T-helper 2 cell treated with Interferon-gamma antibody and Interleukin-4, amounts not matched to agents 100 ng/mL and 5 ng/mL, for 36 hours (primary cell): ENCODE measurements around the gene SLC35D2. TPM values are rescaled to one million over a fixed set of nuclear protein-coding genes. Genes with fewer than 3 reads are reported as not detected.
"Not testable (repeated sequence)": the region's sequence is repeated elsewhere in the genome, so short reads cannot be mapped to it uniquely, and the experiment has no call there.

ENCODE experiments used
- intact Hi-C: fragments of 100-400 bp; cut with micrococcal nuclease; formaldehyde crosslinking; loops from one replicate; pipeline ENCODE4 v1.15.1; 2023
- total RNA-seq: library from RNA; stranded (reverse); gene quantifications from 2 replicates; pipeline ENCODE4 v1.2.3, GENCODE V29; 2022

Gene SLC35D2
- total RNA-seq, 1 donor from 2014 or later = 6.8 TPM

DNA sequence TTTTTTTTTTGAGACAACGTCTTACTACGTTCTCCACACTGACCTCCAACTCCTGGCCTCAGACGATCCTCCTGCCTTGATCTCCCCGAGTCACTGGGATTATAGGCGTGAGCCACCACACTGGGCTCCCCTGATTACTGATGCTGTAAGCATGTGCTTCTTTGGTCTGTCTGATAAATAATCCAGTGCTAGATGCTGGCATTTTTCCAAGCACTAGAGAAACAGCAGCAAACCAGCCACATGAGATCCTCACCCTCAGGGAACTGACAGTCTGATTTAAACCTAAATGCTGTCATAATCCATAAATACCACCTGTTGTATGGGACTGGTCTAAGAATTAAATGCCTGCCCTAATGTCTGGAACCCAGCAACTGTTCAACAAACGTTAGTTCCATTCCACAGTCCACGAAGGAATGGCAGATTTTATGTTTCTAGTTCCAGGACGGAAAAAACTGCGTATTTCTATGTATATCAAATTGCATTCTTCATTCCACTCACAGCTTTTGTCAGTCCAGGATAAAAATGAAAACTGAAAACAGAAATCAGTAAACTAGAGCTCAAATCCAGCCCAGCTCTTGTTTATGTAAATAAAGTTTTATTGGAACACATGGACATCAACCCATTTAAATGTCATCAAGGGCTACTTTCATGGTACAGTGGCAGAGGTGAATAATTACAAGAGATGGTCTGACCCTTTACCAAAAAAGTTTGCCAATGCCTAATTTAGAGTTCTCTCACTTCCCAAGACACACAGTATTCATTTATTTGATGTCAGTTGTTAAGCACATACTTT is 20.1 kb downstream of the SLC35D2 start:
- intact Hi-C loops = no loop called here

DNA sequence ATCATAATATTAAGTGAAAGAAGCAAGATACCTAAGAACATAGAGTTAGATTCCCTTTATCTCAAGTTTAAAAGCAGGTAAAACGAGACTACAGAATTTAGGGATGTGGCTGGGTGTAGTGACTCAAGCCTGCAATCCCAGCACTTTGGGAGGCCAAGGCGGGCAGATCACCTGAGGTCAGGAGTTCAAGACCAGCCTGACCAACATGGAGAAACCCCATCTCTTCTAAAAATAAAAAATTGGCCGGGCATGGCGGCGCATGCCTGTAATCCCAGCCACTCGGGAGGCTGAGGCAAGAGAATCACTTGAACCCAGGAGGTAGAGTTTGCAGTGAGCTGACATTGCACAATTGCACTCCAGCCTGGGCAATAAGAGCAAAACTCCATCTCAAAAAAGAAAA is 21.4 kb downstream of the SLC35D2 start:
- intact Hi-C loops = not testable (repeated sequence)

DNA sequence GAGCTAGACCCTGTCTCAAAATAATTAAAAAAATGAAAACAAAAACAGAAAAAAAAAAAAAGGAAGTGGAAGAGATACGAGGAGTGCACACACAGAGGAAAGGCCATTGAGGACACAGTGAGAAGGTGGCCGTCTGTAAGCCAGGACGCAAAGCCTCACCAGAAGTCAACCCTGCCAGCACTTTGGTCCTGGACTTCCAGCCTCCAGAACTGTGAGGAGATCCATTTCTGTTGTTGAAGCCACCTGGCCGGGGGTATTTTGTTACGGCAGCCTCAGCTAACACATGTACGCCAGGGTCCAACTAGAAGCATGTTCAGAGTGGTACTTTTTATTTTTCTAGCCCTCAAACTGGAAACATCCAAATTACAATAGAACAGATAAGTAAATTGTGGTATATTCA is 21.8 kb downstream of the SLC35D2 start:
- intact Hi-C loops = no loop called here

DNA sequence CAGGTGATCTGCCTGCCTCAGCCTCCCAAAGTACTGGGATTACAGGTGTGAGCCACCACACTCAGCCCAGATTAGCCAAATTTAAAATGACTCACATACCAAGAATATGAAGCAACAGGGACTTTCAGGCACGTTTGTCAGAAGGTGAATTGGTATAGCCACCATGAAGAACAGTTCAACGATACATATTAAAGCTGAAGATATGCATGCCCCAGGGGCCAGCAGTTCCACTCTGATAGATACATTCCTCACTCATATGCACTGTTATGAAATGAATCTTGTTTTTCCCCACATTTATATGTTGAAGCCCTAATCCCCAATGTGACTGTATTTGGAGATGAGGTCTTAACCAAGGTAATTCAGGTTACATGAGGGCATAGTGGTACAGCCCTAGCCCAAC is 22.5 kb downstream of the SLC35D2 start:
- intact Hi-C loops = no loop called here

DNA sequence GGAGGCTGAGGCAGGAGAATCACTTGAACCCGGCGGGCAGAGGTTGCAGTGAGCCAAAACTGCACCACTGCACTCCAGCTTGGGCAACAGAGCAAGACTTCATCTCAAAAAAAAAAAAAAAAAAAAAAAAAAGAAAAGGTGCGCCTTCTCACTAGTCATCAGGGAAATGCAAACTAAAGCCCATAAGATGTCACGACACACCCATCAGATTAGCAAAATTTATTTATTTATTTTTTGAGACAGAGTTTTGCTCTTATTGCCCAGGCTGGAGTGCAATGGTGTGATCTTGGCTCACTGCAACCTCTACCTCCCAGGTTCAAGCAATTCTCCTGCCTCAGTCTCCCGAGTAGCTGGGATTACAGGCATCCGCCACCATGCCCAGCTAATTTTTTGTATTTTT is 23.0 kb downstream of the SLC35D2 start:
- intact Hi-C loops = not testable (repeated sequence)

DNA sequence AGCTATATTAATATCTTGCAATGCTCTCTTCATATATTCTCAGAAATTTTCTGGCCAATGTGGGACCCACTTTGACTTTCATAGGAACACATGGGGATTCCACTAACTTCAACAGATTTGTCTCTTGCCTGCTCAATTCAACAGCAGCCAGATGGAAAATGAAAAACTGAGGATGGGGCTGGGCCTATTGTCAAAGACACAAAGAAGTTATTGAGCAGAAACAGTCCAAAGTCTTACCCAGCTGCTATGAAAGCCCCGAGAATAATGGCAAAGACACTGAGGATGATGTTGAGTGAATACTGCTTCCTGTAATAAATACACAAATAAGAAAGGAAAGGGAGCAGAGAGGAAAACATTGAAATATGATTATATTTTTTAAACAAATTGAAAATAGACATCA is 32.6 kb downstream of the SLC35D2 start:
- intact Hi-C loops = no loop called here

DNA sequence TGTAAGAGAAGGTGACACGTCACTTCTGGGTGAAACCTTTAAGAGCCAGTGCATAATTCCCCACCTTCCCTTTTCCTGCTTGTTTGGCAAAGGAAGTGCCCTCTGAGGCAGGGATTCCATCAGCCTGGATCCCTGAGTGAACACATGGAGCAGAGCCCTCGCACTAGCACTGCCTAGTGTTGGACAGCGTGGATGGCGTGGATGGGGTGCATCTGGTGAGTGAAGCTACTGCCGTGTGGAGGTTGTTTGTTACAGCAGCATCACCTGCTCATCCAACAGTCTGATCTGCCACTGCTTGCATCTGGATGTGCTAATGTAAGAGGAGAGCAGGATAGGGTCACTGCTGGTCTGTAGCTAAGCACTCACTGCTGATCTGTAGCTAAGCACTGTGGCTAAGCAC is 35.2 kb downstream of the SLC35D2 start:
- intact Hi-C loops = no loop called here

DNA sequence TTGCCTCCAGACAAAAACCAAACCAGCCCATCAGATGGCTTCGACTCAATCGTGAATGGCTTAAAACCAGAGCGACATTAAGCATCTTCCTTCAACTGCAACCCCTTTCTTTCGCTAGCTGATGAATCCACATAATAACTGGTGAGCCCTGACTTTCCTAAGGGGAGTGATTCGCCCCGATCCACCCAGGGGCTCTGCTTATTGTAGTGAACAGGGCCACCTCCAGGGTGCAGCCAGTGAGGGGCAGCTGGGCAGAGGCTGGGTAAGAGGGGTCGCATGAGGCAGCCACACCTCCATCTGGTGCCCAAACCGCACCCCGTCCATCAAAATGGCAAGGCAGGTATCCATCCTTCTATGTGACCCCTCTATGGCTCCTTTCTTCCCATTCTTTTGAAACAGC is 38.0 kb downstream of the SLC35D2 start:
- intact Hi-C loops = no loop called here

DNA sequence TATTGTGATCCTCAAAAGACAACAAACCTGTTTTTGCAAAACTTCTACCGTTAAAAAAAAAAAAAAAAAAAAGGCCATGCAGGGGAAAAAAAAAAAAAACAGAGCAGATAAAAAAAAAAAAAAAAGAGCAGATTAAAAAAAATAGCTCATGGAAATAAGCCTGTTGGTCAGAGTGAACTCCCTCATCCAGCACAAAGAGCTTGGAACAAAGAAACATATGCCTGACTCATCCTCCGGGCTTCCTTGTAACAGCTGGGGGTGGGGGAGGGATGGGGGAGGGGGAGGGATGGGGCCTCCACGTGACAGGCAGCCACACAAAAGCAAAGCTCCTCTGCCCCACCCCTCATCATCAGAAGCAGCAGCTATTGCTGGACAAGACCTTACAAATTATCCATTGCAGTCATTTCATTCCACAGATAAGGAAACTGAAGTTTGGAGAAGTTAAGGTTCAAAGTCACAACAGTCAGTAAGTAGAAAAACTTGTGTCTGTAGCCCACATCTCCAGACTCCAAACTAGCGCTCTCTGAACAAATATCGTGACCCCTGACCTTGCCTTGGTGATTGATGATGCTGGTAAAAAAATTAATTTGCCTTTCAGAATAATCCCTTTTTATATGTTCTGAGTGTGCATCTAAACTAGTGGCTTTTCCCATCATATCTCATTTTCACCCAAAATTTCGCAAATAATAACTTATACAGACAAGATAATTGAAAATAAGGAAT is 38.9 kb downstream of the SLC35D2 start:
- intact Hi-C loops = no loop called here

DNA sequence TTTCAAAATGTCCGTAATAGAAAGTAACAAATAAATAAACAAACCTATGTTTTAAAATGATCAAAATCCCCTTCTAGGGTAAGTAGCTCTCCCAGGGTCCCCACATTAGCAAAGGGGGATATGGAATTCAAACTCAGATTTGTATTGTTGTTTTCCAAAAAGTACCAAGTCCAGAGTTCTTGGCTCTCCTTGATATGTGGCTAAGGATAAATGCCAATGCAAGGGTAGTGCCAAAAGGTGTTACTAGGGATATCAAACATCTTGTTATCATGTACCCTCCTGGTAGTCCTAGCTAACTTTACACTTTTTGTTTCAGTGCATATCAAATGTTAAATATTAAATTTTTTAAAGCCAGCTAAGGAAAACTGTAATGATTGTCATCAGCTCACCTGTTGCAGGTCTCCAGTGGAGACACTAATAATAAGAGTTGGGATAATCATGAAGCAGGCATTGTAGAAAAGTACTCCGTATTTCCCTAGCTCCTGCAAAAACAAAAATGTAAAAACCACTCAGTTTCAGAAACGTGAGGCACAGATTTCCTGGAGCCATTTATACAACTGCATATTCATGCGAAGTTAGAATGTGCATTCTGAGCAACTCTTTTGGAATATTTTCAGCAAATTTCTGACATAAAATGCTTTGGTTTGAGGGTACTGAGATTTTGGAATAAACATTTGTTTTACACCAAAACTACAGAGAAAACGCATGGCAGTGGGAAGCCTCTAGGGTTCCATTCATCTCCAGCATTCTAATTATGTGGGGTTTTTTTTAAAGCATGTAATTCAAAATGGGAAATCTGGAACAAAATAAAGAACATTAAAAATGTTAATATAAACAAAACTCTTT is 39.8 kb downstream of the SLC35D2 start:
- intact Hi-C loops = no loop called here

DNA sequence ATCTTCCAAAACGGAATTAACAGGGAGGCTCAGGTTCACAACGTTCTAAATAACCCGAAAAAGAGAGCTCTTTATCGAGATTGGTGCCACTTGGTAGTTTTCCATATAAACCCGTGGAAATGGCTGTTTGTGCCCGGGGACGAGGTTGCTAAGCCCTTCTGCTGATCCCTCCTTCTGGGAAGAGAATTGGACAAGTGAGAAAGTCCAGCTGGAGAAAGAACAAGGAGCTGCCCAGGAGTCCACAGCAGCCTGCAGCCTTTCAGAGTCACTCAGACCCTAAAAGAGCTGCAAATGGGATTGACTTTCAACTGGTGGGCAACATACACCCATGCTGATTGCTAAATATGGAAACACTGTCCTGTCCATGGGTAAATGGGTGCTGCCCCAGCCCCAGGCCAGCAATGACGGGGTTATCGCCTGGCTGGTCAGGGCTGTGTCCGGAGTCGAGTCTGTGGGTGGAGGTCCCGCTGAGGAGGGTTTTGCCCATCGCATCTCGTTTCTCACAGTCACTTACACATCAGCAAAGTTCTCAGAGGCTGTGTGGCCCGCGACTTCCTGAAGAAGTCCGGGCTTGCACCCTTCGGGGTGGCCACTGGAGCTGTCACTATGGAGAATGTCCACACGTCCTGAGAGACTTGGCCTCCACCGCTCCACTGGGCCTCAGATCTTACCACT is 40.8 kb downstream of the SLC35D2 start:
- intact Hi-C loops = no loop called here

DNA sequence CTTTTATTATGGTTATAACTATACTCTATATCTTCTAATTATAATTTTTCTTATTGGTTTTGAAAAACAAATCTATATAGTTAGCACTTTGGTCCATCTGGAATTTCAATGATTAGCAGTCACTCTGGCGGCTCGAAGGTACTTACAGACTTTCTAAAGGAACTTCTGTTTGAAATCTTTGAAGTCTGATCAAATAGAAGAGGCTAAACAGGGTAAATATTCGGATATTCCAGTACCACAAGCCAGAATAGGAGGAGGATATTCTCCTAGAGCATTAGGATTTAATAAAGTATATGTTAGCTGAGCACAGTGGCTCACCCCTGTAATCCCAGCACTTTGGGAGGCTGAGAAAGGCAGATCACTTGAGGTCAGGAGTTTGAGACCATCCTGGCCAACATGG is 42.8 kb downstream of the SLC35D2 start:
- intact Hi-C loops = no loop called here

DNA sequence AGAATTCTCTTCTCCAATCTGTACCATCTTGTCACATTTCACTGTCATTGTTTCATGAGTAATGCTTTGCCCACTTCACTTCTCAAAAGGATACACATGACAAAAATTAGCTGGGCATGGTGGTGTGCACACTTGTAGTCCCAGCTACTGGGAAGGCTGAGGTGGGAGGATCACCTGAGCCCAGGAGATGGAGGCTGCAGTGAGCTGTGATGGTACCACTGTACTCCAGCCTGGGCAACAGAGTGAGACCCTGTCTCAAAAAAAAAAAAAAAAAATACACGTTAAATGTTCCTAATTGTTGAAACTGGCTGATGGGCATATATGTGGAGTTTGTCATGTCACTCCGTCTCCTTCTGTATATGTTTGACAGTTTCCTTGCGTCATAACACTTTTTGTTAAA is 45.2 kb downstream of the SLC35D2 start:
- intact Hi-C loops = no loop called here

DNA sequence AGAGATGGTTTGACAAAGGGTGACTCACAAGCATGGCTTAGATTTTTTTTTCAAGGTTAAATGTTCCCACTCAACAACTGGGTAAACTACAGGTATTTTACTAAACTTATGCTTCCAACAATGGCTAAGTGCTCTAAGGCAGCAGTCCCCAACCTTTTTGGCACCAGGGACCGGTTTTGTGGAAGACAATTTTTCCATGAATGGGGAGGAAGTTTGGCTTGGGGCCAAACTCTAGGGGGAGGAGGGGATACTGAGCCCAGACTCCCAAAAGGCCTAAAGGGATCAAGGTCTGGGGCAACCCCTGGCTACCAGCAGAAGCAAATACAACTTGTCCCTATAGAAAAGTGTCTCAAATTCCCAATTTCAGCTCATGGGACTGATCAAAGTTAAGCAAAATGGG is 49.6 kb downstream of the SLC35D2 start:
- intact Hi-C loops = no loop called here

DNA sequence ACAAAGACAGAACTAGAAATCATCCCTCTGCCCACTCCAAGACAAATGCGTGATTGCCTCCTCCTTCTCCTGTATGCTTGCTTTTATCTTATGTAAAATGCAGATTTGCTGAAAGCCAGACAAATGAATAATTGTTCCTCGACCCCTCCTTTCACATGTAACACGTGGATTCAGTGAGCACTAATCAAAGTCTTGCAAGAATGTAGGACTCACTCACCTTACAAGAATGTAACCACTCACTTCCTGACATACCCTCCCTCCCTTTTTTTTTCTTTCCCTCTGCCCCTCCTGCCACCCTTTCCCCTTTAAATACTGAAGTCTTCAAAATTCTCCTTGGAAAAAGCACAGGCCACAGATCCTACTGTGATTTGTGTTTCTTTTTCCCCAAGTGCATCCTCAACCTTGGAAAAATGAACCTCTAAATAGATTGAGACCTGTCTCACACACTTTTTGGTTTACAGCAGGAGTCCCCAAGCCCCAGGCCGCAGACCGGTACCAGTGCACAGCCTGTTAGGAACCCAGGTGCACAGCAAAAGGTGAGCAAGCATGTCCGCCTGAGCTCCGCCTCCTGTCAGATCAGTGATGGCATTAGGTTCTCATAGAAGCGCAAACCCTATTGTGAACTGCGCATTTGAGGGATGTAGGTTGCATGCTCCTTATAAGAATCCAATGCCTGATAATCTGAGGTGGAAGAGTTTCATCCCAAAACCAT is 52.1 kb downstream of the SLC35D2 start:
- intact Hi-C loops = no loop called here

DNA sequence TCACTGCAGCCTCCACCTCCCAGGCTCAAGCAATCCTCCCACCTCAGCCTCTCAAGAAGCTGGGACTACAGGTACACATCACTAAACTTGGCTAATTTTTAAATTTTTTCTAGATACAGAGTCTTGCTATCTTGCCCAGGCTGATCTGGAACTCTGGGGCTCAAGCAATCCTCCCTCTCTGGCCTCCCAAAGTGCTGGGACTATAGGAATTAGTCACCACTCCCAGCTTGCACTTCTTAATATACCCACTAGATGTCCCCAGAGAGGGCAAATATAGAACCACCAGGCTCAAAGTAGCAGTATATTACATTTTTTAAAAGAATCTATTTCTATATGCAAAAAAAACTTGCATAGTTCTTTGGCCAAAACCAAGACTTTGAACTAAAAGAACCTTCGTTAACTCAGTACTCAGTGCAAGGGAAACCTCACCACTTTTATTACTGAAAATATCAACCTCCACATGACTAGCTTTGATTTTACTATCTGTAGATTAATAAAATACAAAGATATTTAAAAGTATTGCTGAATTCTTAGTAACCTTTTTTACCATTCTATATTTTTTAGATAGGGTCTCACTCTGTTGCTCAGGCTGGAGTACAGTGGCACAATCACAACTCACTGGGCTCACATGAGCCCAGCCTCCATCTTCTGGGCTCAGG is 55.7 kb downstream of the SLC35D2 start:
- intact Hi-C loops = loop anchor here (1.0 to 10.0 kb wide), 4 partner anchors 117 to 338 kb away; no protein-coding TSS in a partner anchor

DNA sequence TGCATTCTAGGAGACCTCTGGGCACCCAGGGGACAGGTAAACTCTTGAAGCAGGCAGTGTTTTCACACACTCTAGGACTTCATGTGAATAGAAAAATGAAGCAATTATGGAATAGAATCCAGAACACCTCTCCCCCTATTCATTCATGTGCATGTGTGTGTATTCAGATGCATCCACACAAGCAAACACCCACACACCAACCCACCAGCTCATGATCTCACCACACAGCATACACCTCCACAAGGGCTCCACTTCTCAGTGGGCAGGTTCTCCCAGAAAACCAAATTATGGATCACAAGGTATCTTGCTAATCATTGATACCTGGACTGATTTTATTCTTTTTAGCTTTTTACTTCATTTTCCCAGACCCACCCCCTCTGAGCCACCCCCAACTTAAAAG is 60.3 kb downstream of the SLC35D2 start:
- intact Hi-C loops = loop anchor here (10.0 kb wide), 1 partner anchor 122 kb away; no protein-coding TSS in a partner anchor

DNA sequence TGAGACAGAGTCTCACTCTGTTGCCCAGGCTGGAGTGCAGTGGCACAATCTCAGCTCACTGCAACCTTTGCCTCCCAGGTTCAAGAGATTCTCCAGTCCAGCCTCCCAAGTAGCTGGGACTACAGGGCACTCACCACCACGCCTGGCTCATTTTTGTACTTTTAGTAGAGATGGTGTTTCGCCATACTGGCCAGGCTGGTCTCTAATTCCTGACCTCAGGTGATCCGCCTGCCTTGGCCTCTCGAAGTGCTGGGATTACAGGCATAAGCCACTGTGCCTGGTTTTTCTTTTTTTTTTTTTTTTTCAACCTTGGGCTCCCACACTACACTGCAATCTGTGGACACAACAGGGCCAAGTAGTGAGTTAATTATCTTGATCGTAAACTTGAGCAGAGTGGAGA is 60.8 kb downstream of the SLC35D2 start:
- intact Hi-C loops = loop anchor here (10.0 kb wide), 1 partner anchor 122 kb away; no protein-coding TSS in a partner anchor

DNA sequence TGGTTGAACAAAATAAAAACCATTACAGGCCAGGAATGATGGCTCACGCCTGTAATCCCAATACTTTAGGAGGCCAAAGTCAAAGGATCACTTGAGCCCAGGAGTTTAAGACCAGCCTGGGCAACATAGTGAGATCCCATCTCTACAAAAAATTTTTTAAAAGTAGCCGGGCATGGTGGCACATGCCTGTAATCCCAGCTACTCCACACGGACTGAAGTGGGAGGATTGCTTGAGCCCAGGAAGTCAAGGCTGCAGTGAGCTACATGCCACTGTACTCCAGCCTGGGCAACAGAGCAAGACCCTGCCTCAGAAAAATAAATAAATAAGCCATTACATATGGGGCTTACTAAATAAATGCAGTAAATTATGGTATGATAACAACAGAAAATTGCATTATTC is 61.3 kb downstream of the SLC35D2 start:
- intact Hi-C loops = loop anchor here (10.0 kb wide), 1 partner anchor 123 kb away; no protein-coding TSS in a partner anchor

DNA sequence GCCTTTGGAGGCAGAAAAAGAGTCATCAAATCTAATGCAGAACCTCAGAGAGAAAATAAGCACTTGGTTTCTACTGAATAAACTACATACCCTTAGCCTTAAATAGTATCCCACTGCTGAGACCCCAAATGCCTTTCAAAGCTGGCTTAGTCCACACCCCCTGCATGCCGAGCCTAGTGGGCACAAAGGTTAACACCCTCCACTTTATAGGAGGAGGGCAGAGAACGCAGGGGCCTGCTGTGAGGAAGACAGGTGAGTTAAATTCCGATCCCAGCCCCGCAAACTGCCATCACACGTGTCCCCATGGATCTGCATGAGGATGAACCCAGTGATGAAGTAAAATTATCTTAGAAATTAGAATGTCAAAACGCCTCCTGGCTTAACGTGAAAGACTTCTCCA is 62.0 kb downstream of the SLC35D2 start:
- intact Hi-C loops = loop anchor here (10.0 kb wide), 1 partner anchor 123 kb away; no protein-coding TSS in a partner anchor
